Glomerular visceral epithelial cell (primary cell): Measurements from ENCODE around the gene ARID3A.

Source experiments
- DNase-seq: peaks from one replicate; pipeline ENCODE4 v3.0.0-alpha.2; 2016; ENCODE audit errors: extremely low spot score

Gene ARID3A

GRCh38 chr19:911197-912033 lies 14.4 kb upstream of the ARID3A start:
- no peak for DNase-seq

- DNase-seq: no peak
Measured at GRCh38 chr19:912181-913079, 13.4 kb upstream of the ARID3A start.

- DNase-seq: peak; percentile 63
Measured at GRCh38 chr19:913080-913748, 12.6 kb upstream of the ARID3A start, which contains the start of gene R3HDM4. R3HDM4 (minus strand) TSS chr19:913219; CDS start chr19:913157, 62 bp downstream.

DNA sequence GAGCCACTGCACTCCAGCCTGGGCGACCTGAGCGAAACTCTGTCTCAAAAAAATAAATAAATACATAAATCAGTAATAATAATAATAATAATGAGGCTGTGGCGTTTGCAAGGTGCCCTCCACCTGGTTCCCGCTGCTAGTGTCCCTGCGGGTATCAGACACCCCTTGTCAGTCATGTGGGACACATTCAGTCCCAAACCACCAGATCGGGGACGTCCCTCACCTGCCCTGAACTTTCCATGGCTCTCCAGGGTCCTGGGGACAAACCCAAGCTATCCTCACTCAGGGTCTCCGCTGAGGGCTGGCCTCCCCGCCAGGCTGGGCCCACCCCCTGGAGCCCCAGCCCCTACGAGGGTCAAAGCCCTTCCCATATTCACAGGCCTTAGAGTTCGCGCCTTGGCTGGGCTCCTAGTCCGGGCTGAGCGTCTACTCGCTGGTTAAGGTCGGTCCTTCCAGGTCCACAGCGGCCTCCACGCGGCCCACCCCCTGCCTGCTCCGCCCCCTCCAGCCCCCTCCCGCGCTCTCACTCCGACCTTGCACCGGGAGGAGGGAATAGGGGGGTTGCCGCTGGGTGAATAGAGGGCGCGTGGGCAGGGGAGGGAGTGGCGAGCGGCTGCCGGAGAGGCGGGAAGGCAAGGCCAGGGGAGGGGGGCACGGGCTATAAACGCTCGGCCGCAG lies 9.1 kb upstream of the ARID3A start:
- DNase-seq: no peak

GRCh38 chr19:917323-918151 lies 8.3 kb upstream of the ARID3A start, which contains the start of gene KISS1R:
KISS1R (plus strand) TSS chr19:917333; CDS start chr19:917503, 170 bp downstream.
- DNase-seq: peak; percentile 49

- DNase-seq: no peak
Measured at GRCh38 chr19:918152-918437, 7.7 kb upstream of the ARID3A start.

DNA sequence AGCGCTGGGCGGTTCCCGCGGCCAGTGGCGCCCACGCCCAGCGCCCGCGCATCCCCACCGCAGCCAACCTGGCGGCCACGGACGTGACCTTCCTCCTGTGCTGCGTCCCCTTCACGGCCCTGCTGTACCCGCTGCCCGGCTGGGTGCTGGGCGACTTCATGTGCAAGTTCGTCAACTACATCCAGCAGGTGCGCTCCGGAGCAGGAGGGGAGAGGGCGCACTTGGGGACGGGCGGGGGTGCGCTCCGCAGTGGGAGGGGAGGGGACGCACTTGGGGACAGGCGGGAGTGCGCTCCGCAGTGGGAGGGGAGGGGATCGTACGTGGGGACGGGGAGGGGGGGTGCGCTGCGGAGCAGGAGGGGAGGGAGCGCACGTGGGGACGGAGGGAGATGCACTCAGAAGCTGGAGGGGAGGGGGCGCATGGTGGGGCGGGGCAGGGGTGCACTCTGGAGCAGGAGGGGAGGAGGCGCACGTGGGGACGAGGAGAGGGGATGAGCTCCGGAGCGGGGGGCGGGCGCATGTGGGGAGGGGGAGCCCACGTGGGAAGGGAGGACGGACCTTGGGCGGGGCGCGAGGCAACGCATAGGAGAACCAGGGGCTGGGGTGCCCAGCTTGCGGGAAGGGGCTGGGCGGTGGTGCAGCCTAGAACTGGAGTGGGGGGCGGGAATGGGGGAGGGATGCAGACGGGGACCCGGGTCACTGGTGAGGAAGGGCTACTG lies 7.2 kb upstream of the ARID3A start:
- DNase-seq: no peak

DNA sequence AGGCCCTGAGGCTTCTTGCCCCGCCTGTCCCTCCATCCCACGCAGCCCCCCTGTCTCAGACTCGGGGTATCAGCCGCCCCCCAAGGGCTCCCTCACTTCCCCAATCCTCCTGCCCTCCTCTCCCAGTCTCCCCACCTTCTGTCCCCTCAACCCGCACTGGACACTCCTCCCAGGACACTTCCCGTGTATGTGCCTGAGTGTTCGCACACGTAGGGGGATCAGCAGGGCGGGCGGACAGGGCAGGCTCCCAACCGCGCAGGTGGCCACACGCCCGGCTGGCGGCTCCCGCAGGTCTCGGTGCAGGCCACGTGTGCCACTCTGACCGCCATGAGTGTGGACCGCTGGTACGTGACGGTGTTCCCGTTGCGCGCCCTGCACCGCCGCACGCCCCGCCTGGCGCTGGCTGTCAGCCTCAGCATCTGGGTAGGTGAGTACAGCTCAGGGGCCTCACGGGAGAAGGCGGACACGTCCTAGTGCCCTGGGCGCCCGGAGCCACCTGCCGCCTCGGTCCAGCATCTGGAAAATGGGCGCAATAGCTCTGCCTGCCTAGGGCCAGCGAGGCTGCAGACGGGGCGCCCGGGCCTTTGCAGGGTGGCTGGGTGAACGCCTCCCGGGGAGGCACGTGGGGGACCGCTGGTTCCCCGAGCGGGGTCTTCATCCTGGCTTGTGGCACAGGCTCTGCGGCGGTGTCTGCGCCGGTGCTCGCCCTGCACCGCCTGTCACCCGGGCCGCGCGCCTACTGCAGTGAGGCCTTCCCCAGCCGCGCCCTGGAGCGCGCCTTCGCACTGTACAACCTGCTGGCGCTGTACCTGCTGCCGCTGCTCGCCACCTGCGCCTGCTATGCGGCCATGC lies 6.4 kb upstream of the ARID3A start:
- peak; percentile 25 for DNase-seq

DNA sequence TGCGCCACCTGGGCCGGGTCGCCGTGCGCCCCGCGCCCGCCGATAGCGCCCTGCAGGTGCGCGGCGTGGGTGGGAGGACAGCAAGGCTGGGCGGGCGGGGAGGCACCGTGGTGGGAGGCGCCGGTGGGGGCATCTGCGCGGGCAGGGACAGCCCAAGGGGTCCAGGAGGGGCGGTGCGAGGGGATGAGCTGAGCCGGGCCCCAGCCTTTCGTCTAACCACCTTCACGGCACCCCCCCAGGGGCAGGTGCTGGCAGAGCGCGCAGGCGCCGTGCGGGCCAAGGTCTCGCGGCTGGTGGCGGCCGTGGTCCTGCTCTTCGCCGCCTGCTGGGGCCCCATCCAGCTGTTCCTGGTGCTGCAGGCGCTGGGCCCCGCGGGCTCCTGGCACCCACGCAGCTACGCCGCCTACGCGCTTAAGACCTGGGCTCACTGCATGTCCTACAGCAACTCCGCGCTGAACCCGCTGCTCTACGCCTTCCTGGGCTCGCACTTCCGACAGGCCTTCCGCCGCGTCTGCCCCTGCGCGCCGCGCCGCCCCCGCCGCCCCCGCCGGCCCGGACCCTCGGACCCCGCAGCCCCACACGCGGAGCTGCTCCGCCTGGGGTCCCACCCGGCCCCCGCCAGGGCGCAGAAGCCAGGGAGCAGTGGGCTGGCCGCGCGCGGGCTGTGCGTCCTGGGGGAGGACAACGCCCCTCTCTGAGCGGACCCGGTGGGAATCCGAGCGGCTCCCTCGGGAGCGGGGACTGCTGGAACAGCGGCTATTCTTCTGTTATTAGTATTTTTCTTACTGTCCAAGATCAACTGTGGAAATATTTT lies 5.6 kb upstream of the ARID3A start:
- no peak for DNase-seq

DNA sequence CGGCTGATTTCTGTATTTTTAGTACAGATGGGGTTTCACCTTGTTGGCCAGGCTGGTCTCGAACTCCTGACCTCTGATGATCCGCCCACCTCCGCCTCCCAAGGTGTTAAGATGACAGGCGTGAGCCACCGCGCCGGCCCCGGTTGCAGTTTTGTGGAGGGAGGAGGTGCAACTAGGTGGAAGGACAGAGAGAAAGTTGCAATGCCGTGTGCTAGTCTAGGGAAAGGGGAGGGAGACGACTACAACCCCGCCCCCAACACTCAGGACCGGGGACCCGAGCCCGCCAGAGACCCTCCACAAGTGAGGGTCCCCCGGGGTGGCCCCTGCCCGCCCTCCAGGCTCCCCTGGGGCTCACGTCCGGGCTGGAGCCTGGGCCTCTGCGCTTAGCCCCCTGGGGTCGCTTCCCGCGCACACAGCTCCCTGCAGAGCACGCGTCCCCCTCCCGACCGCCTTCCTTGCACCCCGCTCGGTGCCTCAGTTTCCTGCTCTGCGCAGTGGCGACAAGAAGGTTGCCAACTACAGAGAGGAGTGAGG lies 1.2 kb upstream of the ARID3A start:
- DNase-seq: no peak

GRCh38 chr19:925087-925525 lies 729 bp upstream of the ARID3A start:
- DNase-seq: peak; percentile 32

- no peak for DNase-seq
Measured at GRCh38 chr19:926323-926588, 421 bp downstream of the ARID3A start.

GRCh38 chr19:926589-927350 lies 935 bp downstream of the ARID3A start:
- DNase-seq: peak; percentile 37

DNA sequence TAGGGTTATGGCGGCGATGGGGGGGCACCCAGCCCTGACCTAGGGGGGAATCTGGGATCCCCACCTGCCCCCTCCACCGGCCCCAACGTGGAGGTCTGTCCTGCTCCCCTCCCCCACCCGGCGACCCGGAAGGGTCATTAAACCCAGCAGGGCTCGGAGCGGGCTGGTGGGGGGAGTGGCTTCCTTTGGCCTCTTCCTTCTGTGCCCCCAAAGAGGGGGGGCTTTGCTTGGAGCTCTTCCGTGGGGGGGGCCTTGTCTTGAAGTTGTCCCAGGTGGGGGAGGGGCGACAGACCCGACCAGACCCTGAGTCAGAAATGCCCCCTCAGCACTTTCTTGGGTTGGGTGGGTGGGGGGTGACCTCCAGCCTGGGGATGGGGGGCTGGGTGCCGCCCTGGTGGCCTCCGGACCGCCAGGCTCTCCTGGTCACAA lies 1.5 kb downstream of the ARID3A start:
- DNase-seq: no peak

- no peak for DNase-seq
Measured at GRCh38 chr19:927780-928401, 2.1 kb downstream of the ARID3A start.

GRCh38 chr19:928471-929202 lies 2.8 kb downstream of the ARID3A start:
- DNase-seq: no peak
